Measurements from ENCODE around the gene RBM24. TPM values are rescaled to one million over a fixed set of nuclear protein-coding genes. Genes with fewer than 3 reads are reported as not detected.

Gene RBM24
- total RNA-seq, 1 donor from 2014 or later = 5.4 TPM

DNA sequence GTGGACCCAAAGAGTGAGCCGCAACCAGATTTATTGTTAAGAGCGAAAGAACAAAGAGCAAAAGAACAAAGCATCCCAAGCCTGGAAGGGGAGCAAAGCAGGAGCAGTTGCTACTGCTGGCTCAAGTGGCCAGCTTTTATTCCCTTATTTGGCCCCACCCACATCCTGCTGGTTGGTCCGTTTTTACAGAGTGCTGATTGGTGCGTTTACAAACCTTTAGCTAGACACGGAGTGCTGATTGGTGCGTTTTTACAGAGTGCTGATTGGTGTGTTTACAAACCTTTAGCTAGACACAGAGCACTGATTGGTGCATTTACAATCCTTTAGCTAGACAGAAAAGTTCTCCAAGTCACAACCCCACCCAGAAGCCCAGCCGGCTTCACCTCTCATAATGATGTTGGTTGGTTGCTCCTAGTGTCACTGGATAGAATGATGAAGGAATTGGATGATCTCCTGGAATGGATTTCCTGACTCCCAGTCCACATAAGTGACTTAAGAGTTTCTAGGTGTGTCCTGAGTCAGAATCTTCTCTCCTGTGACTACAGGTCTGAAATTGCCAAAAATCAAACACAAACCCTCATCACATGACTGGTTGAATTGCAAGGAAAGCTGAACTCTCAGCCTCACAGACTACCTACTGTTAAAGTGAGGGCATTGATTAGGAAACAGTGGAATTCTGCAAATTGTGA, 60.1 kb downstream of the RBM24 start:
- intact Hi-C loops (cut with DNase I) = no loop called here
- Histone ChIP-seq H3K4me1 (no peaks in the 10 kb centered on the region), H3K27me3 (no peaks in the 10 kb centered on the region), H3K36me3 (no peaks in the 10 kb centered on the region), H3K4me3 (no peak overlapping the region), H3K27ac (no peak overlapping the region), H3K9me3 (no peaks in the 10 kb centered on the region)
- DNase-seq (ENCODE audit: low spot score in 2 of 2) = no peak
- TF ChIP-seq, protein P1, sequence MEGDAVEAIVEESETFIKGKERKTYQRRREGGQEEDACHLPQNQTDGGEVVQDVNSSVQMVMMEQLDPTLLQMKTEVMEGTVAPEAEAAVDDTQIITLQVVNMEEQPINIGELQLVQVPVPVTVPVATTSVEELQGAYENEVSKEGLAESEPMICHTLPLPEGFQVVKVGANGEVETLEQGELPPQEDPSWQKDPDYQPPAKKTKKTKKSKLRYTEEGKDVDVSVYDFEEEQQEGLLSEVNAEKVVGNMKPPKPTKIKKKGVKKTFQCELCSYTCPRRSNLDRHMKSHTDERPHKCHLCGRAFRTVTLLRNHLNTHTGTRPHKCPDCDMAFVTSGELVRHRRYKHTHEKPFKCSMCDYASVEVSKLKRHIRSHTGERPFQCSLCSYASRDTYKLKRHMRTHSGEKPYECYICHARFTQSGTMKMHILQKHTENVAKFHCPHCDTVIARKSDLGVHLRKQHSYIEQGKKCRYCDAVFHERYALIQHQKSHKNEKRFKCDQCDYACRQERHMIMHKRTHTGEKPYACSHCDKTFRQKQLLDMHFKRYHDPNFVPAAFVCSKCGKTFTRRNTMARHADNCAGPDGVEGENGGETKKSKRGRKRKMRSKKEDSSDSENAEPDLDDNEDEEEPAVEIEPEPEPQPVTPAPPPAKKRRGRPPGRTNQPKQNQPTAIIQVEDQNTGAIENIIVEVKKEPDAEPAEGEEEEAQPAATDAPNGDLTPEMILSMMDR (IDR thresholded peaks at IDR 0.05) = no peak

DNA sequence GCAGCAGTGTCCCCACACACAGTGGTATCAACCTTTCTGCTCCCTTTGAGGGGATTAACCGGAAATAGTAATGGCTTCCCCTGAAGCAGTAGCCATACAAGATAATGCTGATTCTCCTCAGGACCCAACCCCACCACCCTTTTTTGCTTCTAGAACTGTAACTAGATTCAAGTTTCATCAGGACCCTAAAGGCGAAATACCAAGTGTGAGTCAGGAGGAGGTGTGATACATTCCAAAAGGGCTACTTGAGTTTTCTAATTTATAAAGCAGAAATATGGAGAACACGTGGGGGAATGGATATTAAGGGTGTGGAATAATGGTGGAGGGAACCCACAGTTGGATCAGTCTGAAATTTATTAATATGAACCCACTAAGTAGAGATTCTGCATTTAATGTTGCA, 60.7 kb downstream of the RBM24 start:
- no peaks in the 10 kb centered on the region for H3K9me3 ChIP-seq
- no peak overlapping the region for H3K4me3 ChIP-seq
- TF ChIP-seq, protein P1 (IDR thresholded peaks at IDR 0.05) = no peak
- H3K36me3 ChIP-seq = no peaks in the 10 kb centered on the region
- DNase-seq (ENCODE audit: low spot score in 2 of 2) = no peak
- H3K27me3 ChIP-seq = no peaks in the 10 kb centered on the region
- no peaks in the 10 kb centered on the region for H3K4me1 ChIP-seq
- no peak overlapping the region for H3K27ac ChIP-seq
- intact Hi-C loops (cut with DNase I) = no loop called here

DNA sequence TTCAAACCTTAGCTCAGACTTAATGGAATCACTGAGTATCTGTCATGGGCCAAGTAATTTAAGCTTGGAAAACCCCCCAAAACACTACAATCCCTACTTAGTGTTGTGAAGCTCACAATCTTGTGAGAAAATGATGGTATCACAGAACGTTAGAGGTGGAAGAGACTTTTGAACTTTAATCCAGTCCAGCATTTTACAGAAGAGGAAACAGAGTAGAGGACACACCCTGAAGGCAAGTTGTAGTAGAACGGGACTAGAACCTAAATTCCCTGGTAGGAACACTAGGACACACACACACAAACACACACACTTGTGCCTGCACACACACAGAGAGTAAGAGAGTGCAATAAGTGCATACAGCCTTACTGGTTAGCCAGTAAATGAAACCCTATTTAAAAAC, 62.1 kb downstream of the RBM24 start:
- Histone ChIP-seq H3K4me1 (no peaks in the 10 kb centered on the region), H3K4me3 (no peak overlapping the region), H3K27ac (no peak overlapping the region), H3K9me3 (no peaks in the 10 kb centered on the region), H3K27me3 (no peaks in the 10 kb centered on the region), H3K36me3 (no peaks in the 10 kb centered on the region)
- no peak for DNase-seq (ENCODE audit: low spot score in 2 of 2)
- intact Hi-C loops (cut with DNase I) = no loop called here
- TF ChIP-seq, protein P1 (IDR thresholded peaks at IDR 0.05) = no peak

Other genes with a start within 250 kb of the RBM24 start
- not detected for gene STMND1, start 179.3 kb upstream of the RBM24 start, total RNA-seq
- 7.1 TPM for gene CAP2, start 112.2 kb downstream of the RBM24 start, total RNA-seq

Measured in ascending aorta (tissue), 2 donors.